GM19239 (cell line): ENCODE data around the gene ACTL10.
"Not testable (repeated sequence)": the region's sequence is repeated elsewhere in the genome, so short reads cannot be mapped to it uniquely, and the experiment has no call there.

Experiments
- DNase-seq: peaks from one replicate; pipeline ENCODE4 v3.0.0; 2011; ENCODE audit warnings: low spot score; ENCODE audit not compliant: insufficient read length
- FAIRE-seq: peaks from 2 replicates; lab custom pipeline; 2011; peaks lifted over from hg19 to GRCh38; lab: Jason Lieb, UNC

ACTL10 gene

GRCh38 chr20:33666293-33667244, at the start of gene ACTL10:
Gene ACTL10 (plus strand): TSS chr20:33666943. CDS start chr20:33667498, 555 bp downstream.
- DNase-seq (peak; percentile 95), FAIRE-seq (peak; percentile 93)

DNA sequence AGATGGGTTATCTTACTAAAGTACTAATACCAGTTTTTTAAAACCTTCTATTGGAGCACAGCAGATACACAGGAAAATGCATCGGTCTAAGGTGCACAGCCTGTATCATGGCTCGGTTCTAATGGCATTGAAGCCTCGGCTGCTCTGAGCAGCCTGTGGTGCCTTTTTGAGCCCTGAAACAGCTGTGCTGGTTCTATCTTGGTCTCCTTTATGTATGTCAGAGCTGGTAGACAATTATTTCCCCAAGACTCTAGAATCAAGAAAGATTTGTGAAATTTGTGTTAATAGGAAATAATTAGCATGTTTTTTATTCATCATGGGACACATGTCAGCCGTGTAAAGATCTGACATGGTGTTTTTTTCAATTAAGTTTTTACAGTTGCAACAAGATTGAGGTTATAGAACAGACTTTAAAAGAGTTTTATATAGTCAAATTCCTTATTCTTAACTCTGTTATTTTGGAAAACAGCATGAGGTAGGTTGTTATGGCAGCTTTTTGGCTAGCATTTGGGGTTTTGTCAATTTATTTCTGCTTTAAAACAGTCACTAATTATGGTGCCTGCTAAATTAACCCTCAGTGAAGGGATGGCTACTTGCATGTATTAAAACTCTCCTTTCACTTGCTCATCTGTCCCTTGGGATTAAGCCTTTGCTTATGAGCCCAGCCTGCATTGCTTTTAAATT, 44.9 kb upstream of the ACTL10 start:
- FAIRE-seq: no peak

GRCh38 chr20:33622705-33623365, 43.9 kb upstream of the ACTL10 start:
- no peak for DNase-seq
- FAIRE-seq: no peak

More for the DNA sequence above, 44.9 kb upstream of the ACTL10 start:
- no peak for DNase-seq

DNA sequence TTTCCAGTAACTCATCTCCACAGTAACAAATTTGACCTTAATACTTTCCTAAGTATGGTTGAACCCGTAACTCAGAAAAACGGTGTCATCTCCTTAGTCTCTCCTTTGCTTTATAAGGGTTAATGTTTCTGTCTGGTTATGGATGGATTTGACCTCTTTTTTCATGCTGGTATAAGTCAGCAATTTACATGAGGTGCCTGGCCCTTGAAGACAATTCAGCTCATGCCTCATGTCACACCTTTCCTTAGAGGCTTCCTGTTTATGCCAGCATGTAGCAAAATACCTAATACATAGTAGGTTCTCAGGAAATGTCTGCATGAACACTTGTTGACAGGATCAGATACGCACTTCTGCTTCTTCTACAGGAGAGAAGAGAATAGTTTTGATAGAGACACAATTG, 42.3 kb upstream of the ACTL10 start:
- no peak for FAIRE-seq
- no peak for DNase-seq

DNA sequence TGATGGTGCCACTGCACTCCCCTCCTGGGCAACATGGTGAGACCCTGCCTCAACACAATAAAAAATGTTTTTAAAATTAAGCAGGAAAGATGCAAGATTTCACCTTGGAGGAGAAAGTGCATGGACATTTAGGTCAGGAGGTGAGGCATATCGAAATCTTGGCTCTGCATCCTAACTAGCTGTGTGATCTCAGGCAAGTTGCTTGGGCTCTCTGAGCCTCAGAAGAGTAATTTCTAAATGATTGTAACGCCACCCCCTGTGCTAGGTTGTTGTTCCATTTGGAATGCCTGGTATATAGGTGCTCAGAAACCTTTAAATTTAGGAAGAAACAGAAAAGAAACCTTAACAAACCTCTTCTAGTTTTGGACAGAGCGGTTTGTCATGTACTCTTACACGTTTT, 40.6 kb upstream of the ACTL10 start:
- FAIRE-seq: no peak
- no peak for DNase-seq

- DNase-seq (no peak), FAIRE-seq (no peak)
Observed at GRCh38 chr20:33627577-33628216, 39.0 kb upstream of the ACTL10 start.

DNA sequence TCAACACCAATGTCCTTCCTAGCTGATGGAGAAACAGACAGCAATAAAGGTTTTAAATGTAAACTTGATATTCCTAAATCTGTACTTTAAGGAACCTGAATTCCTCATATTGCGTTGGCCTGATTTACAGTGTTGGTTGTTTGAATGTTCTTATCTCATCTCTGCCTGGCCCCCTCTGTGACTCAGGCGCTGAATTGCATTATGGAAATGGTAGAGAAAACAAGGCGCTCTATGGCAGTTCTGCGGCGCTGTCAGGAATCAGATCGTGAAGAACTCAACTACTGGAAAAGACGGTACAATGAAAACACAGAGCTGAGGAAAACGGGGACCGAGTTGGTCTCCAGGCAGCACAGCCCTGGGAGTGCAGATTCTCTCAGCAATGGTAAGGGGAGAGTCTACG, 37.2 kb upstream of the ACTL10 start:
- FAIRE-seq (no peak), DNase-seq (no peak)

DNA sequence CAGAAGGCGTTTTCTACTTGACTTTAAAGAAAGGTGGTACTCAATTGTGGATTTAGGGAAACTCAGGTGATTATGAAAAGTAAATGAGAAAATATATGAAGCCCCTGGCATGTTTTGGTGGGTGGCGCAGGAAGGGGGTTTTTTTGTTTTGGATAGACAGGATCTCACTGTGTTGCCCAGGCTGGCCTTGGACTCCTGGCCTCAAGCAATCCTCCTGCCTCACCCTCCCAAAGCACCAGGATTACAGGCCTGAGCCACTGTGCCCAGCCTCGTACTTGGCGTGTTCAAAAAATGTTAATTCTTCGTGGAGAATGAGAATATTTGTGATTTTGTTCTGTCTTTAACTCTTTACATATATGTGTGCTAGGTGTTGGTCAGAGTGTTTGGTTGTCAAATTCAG, 36.8 kb upstream of the ACTL10 start:
- FAIRE-seq: no peak
- DNase-seq: no peak

DNA sequence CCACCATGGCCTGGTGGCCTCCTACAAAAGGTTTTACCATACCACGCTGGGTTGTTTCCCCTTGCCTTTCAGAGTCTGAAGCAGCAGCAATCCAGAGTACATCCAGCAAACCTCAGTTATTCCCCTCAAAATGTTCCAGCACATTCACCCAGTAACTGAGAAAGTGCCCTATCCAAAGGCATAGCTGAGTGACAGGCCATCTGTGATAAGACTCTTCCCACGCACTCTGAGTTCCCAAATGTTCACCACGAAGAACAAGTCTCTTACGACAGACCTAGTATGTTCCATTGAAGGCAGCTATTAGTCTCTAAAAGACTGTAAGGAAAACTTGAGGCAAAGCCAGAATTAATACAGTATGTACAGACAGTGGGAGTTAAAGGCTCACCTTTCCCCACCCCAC, 36.2 kb upstream of the ACTL10 start:
- no peak for FAIRE-seq
- DNase-seq: no peak

- not testable (repeated sequence) for DNase-seq, FAIRE-seq
Observed at GRCh38 chr20:33631910-33632309, 34.8 kb upstream of the ACTL10 start.

GRCh38 chr20:33635341-33635740, 31.4 kb upstream of the ACTL10 start:
- no peak for FAIRE-seq

GRCh38 chr20:33636776-33637175, 30.0 kb upstream of the ACTL10 start:
- no peak for DNase-seq
- FAIRE-seq: no peak

More at GRCh38 chr20:33635341-33635740, 31.4 kb upstream of the ACTL10 start:
- no peak for DNase-seq

DNA sequence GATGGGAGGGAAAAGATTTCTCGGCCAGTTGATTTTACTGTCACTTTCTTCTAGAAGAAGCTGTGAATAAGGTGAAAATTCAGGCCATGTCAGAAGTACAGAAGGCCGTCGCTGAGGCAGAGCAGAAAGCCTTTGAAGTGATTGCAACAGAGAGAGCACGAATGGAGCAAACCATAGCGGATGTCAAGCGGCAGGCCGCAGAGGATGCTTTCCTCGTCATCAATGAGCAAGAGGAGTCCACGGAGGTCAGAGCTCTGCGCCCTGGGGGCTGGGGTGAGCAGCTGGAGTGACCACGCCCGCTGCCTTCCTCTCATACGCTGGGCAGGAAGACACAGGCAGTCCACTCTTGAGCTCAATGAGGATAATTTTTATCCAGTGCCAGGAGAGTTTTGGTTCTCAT, 26.5 kb upstream of the ACTL10 start:
- no peak for DNase-seq
- no peak for FAIRE-seq

DNA sequence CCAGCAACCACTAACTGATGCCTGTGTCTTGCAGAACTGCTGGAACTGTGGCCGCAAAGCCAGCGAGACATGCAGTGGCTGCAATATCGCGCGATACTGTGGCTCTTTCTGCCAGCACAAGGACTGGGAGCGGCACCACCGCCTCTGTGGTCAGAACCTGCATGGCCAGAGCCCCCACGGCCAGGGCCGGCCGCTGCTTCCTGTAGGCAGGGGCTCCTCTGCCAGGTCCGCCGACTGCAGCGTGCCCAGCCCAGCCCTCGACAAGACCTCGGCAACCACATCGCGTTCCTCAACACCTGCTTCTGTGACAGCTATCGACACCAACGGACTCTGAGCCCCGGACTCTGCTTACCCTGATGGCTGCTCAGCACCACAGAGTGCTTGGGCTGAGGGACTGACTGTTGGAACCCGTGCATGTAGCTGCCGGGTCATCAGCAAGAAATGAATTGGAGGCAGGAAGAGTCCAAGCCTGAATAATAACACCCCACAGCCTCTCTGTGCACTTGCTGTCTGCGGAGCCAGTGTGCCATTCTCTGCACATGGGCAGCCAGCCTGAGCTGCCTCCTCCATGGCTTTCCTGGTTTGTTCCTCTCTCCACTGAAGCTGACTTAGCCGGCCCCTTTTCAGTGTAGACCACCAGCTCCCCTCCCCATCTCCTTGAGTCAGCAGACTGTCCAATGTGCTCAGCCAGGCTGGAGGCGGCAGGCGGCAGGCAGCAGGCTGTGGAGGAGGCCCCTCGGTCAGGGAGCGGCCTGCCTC, 22.3 kb upstream of the ACTL10 start:
- no peak for FAIRE-seq

DNA sequence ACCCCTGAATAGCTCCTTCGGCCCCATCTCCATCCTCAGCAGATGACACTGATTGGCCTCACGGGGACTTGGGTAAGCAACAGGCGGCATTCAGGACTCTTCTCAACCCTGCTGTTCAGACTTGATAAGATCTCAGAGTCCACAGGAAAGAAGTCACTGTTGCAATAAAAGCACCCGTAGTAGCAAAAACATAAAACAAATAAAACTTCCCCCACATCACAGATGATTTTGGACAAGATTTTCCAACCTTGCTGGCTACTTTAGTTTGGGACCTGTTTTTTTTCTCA, 21.7 kb upstream of the ACTL10 start:
- no peak for FAIRE-seq
- DNase-seq: no peak

More for the DNA sequence above, 22.3 kb upstream of the ACTL10 start:
- no peak for DNase-seq

DNA sequence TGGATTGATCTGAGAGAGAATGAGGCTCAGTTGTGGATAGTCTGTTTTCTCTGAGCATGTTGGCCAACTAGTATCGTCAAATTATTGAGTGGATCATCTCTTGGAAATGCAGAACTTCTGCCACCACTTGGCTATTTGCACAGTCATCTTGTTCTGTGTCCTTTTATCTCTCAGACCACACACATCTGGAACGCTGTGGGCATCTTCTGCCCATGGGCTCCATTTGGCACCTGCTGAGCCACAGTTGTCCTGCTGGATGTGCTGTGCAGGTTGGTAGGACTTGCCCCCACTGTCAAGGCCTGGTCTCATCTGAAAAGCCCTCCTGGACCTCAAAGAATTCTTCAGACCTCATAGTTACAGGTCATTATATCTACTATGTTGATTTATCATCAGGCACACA, 21.3 kb upstream of the ACTL10 start:
- FAIRE-seq (no peak), DNase-seq (no peak)

DNA sequence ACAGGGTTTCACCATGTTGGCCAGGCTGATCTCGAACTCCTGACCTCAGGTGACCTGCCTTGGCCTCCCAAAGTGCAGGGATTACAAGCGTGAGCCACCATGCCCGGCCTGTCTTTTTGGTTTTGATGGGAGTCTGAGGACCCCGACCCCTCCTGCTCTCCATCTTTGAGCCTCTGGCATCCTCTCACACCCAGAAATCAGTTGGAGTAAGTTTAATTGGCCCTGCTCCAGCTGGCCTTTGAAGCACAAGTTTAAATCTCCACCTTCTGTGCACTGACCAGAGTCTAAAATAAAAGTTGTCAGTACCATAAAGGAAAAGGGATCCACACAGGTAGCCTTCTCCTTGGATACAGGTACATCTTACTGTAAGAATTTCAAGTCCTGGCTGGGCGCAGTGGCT, 20.6 kb upstream of the ACTL10 start:
- DNase-seq: no peak
- no peak for FAIRE-seq

- not testable (repeated sequence) for DNase-seq, FAIRE-seq
Observed at GRCh38 chr20:33646959-33647602, 19.7 kb upstream of the ACTL10 start.
